RPMI7951 (cell line): Measurements from ENCODE around the gene CDH22. TPM values are rescaled to one million over a fixed set of nuclear protein-coding genes. Genes with fewer than 3 reads are reported as not detected.
A peak's percentile ranks its signal among the peaks of the same experiment; 100 is the strongest.

Experiments
- DNase-seq: peaks from one replicate; pipeline ENCODE4 v3.0.0-alpha.2; 2012; ENCODE audit warnings: low read depth
- total RNA-seq: library from RNA; depleted of rRNA; stranded (reverse); fragments of >200 nt; shearing (Covaris generic); gene quantifications from 2 replicates; pipeline ENCODE4 v1.2.3, GENCODE V29; 2014

Gene CDH22
- total RNA-seq, 1 experiment from 2014 or later: not detected

- peak; percentile 28 for DNase-seq
Observed at GRCh38 chr20:46343348-46343974, 35.2 kb upstream of the CDH22 start.

- no peak for DNase-seq
Observed at GRCh38 chr20:46342451-46343347, 34.4 kb upstream of the CDH22 start.

GRCh38 chr20:46342010-46342378 lies 33.7 kb upstream of the CDH22 start:
- DNase-seq: no peak

GRCh38 chr20:46341074-46342009 lies 33.0 kb upstream of the CDH22 start:
- DNase-seq: no peak

GRCh38 chr20:46339037-46339436 lies 30.7 kb upstream of the CDH22 start:
- no peak for DNase-seq

- no peak for DNase-seq
Observed at GRCh38 chr20:46336735-46337134, 28.4 kb upstream of the CDH22 start.

GRCh38 chr20:46334303-46334904 lies 26.1 kb upstream of the CDH22 start:
- no peak for DNase-seq

GRCh38 chr20:46333161-46333991 lies 25.1 kb upstream of the CDH22 start:
- no peak for DNase-seq

GRCh38 chr20:46332373-46333160 lies 24.3 kb upstream of the CDH22 start:
- DNase-seq: no peak

GRCh38 chr20:46331611-46332361 lies 23.5 kb upstream of the CDH22 start:
- DNase-seq: no peak

- no peak for DNase-seq
Observed at GRCh38 chr20:46330831-46331371, 22.6 kb upstream of the CDH22 start.

- no peak for DNase-seq
Observed at GRCh38 chr20:46330072-46330763, 21.9 kb upstream of the CDH22 start.

GRCh38 chr20:46328200-46328882 lies 20.0 kb upstream of the CDH22 start:
- no peak for DNase-seq

GRCh38 chr20:46327557-46327956 lies 19.3 kb upstream of the CDH22 start:
- no peak for DNase-seq

GRCh38 chr20:46325789-46326188 lies 17.5 kb upstream of the CDH22 start:
- DNase-seq: no peak

- peak; percentile 53 for DNase-seq
Observed at GRCh38 chr20:46324960-46325703, 16.8 kb upstream of the CDH22 start.

GRCh38 chr20:46324379-46324778 lies 16.1 kb upstream of the CDH22 start:
- peak; percentile 24 for DNase-seq
